Mucosa of rectum (tissue), 2 donors: Measurements from ENCODE around the gene DNASE2.
"Not testable (repeated sequence)": the region's sequence is repeated elsewhere in the genome, so short reads cannot be mapped to it uniquely, and the experiment has no call there.

Experiments used
- H3K27ac ChIP-seq, 2 donors: one replicate each; pipeline ENCODE4 v1.7.0; 2013; ENCODE audit warnings: inconsistent platforms in 2 of 2, low read depth in 2 of 2, low read length in 2 of 2
- H3K27me3 ChIP-seq, 2 donors: one replicate each; pipeline ENCODE4 v1.7.0; 2013; ENCODE audit warnings: low read length in 2 of 2; ENCODE audit not compliant: control insufficient read depth in 2 of 2, insufficient read depth in 2 of 2
- H3K36me3 ChIP-seq, 2 donors: one replicate each; pipeline ENCODE4 v1.7.0; 2013; ENCODE audit warnings: low read length in 2 of 2; ENCODE audit not compliant: control insufficient read depth in 2 of 2, insufficient read depth in 2 of 2
- H3K4me1 ChIP-seq, 2 donors: one replicate each; pipeline ENCODE4 v1.7.0; 2013; ENCODE audit warnings: low read length in 2 of 2, mild to moderate bottlenecking in 1 of 2; ENCODE audit not compliant: control insufficient read depth in 2 of 2, insufficient read depth in 2 of 2
- H3K4me3 ChIP-seq, 2 donors: one replicate each; pipeline ENCODE4 v1.7.0; 2013; ENCODE audit warnings: low read length in 2 of 2
- H3K9ac ChIP-seq, 2 donors: one replicate each; pipeline ENCODE4 v1.7.0; 2013; ENCODE audit warnings: low read length in 2 of 2, low read depth in 1 of 2, mild to moderate bottlenecking in 1 of 2
- H3K9me3 ChIP-seq, 2 donors: one replicate each; pipeline ENCODE4 v1.7.0; 2013; ENCODE audit warnings: low read length in 2 of 2; ENCODE audit not compliant: control insufficient read depth in 2 of 2
- donor health status: healthy.
- donor health status: Normal muscosa, but diverticular disease.

The DNASE2 gene

DNA sequence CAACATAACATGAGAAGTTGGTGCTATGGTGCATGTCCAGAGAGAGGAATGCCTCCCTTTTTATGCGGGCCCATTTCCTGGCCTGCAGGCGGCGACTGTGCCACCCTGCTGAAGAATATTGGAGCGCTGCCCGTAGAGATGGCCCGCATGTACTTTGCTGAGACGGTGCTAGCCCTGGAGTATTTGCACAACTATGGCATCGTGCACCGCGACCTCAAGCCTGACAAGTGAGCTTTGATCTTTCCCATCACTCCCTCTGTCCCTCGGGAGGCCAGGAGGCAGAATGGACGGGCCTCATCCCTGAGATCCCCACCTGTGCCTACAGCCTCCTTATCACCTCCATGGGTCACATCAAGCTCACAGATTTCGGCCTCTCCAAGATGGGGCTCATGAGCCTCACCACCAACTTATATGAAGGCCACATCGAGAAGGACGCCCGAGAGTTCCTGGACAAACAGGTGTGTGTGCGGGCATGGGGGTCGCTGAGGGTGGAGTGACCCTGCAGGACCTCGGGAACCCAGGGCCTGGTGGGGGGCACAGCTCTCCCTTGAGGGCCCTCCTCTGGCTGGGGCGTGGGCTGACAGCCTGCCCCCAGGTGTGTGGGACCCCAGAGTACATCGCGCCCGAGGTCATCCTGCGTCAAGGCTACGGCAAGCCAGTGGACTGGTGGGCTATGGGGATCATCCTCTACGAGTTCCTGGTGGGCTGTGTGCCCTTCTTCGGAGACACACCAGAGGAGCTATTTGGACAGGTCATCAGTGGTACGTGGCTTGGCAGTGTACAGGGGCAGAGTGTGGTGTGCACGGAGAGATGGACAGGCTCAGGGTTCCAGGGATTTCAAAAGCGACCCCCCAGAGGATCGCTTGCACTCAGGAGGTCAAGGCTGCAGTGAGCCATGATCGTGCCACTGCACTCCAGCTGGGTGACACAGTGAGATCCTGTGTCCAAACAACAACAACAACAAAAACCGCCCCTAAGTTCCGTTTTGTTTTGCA is 16.2 kb downstream of the DNASE2 start:
- Histone ChIP-seq H3K4me1 (peaks cover 5 to 8% of the 10 kb centered on the region in 2 donors), H3K4me3 (no peak overlapping the region), H3K9ac (no peak overlapping the region)

DNA sequence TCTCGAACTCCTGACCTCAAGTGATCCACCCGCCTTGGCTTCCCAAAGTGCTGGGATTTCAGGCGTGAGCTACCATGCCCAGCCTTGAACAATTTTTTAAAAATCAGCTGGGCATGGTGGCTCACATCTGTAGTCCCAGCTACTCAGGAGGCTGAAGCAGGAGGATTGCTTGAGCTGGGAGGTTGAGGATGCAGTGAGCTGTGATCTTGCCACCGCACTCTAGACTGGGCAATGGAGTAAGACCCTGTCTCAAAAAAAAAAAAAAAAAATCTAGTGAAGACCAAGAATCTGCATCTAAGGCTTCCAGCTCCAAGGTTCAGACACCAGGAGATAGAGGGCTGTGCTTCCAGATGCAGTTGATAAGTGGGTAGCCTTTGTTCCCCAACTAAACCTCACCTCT is 17.1 kb downstream of the DNASE2 start:
- H3K27ac ChIP-seq, result no peak overlapping the region
- H3K4me1 ChIP-seq, result peaks cover 5 to 8% of the 10 kb centered on the region in 2 donors
- H3K9ac ChIP-seq, result no peak overlapping the region
- no peaks in the 10 kb centered on the region for H3K9me3 ChIP-seq
- no peaks in the 10 kb centered on the region for H3K36me3 ChIP-seq
- peaks cover 0 to 2% of the 10 kb centered on the region in 2 donors for H3K27me3 ChIP-seq
- no peak overlapping the region for H3K4me3 ChIP-seq

More for the DNA sequence above, 16.2 kb downstream of the DNASE2 start:
- H3K36me3 ChIP-seq, result no peaks in the 10 kb centered on the region
- peaks cover 0 to 2% of the 10 kb centered on the region in 2 donors for H3K27me3 ChIP-seq
- H3K27ac ChIP-seq, result no peak overlapping the region
- H3K9me3 ChIP-seq, result no peaks in the 10 kb centered on the region

DNA sequence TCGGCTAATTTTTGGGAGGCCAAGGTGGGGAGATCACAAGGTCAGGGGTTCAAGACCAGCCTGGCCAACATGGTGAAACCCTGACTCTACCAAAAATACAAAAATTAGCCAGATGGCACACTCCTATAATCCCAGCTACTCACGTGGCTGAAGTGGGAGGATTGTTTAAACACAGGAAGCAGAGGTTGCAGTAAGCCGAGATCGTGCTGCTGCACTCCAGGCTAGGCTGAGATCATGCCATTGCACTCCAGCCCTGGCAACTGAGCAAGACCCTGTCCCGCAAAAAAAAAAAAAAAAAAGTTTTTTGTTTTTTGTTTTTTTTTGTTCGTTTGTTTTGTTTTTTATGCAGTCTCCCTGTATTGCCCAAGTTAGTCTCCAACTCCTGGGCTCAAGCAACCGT is 21.7 kb downstream of the DNASE2 start:
- Histone ChIP-seq H3K9me3 (no peaks in the 10 kb centered on the region), H3K4me1 (no peaks in the 10 kb centered on the region), H3K27ac (no peak overlapping the region), H3K27me3 (no peaks in the 10 kb centered on the region), H3K4me3 (no peak overlapping the region), H3K9ac (no peak overlapping the region), H3K36me3 (no peaks in the 10 kb centered on the region)

DNA sequence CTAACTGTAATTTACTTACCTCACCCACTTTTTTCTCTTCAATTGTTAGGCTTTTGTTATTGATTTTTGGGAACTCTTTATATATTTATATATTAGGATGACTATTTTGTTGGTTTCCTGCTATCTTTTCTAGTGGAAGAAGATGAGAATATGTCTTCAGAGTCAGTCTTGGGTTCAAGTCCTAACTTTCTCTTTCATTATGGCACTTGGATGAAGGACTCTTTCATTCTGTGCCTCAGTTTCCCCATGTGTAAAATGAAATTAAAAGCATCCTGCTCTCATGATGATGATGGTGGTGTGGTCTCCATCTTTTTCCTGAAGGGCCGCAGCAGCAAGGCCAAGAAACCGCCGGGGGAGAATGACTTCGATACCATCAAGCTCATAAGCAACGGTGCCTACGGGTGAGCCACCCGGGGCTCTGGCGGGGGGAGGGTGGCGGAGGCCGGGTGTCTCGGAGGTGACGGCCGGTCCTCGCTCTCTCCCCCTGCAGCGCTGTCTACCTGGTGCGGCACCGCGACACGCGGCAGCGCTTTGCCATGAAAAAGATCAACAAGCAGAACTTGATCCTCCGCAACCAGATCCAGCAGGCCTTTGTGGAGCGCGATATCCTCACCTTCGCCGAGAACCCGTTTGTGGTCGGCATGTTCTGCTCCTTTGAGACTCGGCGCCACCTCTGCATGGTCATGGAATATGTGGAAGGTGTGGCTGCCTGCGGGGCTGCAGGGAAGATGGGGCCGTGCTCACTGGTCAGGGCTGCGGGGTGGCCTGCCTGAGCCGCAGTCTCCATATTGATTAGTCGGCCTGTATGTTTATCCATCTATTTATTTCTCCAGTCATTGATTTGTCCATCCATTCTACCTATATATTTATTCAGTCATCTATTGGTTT is 23.0 kb downstream of the DNASE2 start:
- no peaks in the 10 kb centered on the region for H3K4me1 ChIP-seq
- H3K36me3 ChIP-seq, result no peaks in the 10 kb centered on the region
- H3K27ac ChIP-seq, result no peak overlapping the region
- no peaks in the 10 kb centered on the region for H3K27me3 ChIP-seq
- H3K9ac ChIP-seq, result no peak overlapping the region
- H3K9me3 ChIP-seq, result no peaks in the 10 kb centered on the region
- H3K4me3 ChIP-seq, result no peak overlapping the region

DNA sequence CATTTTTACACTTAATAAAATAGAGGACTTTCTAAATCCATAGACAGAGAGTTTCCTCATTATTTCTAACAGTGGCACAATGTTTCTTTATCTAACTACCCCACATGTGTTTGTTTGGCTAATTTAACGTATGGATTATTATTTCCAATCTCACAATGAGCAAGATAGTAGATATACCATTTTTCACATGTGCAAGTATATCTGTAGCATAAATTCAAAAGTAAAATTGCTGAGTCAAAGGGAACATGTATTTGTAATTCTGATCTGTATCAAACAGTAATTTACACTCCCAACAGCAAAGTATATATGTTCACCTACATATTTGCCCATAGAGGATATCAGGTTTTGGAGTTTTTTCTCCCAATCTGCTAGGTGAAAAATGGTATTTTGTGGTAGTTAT is 24.6 kb downstream of the DNASE2 start:
- H3K4me3 ChIP-seq, result no peak overlapping the region
- no peak overlapping the region for H3K27ac ChIP-seq
- H3K27me3 ChIP-seq, result no peaks in the 10 kb centered on the region
- H3K36me3 ChIP-seq, result no peaks in the 10 kb centered on the region
- no peaks in the 10 kb centered on the region for H3K4me1 ChIP-seq
- H3K9ac ChIP-seq, result no peak overlapping the region
- H3K9me3 ChIP-seq, result no peaks in the 10 kb centered on the region

DNA sequence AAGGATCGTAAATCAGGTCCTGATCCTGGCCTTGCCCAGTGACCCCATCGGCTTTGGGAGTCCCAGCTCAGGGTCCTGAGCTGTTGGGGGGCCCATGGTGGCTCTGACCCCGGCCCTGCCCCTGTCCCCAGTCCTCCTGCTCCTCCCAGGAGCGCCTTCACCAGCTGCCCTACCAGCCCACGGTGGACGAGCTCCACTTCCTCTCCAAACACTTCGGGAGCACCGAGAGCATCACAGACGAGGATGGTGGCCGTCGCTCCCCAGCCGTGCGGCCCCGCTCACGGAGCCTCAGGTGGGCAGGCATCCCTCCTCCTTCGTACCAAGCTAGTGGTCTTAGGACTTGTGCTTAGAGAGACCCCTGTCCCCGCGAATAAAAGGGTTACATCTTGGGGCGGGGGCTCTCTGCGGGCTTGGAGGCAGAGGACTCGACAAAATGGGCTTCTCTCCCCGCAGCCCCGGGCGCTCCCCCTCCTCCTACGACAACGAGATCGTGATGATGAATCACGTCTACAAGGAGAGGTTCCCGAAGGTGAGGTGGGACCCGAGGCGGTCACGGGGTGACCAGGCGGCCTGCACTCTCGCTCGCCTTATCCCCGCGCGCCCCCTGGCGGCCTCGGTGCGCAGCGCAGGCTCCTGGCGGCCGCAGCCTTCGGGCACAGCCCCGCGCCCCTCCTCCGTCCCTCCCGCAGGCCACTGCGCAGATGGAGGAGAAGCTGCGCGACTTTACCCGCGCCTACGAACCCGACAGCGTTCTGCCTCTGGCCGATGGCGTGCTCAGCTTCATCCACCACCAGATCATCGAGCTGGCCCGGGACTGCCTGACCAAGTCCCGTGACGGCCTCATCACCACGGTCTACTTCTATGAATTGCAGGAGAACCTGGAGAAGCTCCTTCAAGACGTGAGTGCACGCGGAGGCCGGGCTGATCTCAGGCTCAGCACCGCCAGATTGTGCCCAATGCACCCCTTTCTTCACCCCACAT is 33.8 kb downstream of the DNASE2 start:
- Histone ChIP-seq H3K4me1 (peaks cover 0 to 3% of the 10 kb centered on the region in 2 donors), H3K4me3 (peak overlapping the region in 1 of 2 donors; percentile 41), H3K9ac (no peak overlapping the region), H3K27me3 (peaks cover 18 to 22% of the 10 kb centered on the region in 2 donors), H3K9me3 (no peaks in the 10 kb centered on the region), H3K36me3 (no peaks in the 10 kb centered on the region), H3K27ac (no peak overlapping the region)

DNA sequence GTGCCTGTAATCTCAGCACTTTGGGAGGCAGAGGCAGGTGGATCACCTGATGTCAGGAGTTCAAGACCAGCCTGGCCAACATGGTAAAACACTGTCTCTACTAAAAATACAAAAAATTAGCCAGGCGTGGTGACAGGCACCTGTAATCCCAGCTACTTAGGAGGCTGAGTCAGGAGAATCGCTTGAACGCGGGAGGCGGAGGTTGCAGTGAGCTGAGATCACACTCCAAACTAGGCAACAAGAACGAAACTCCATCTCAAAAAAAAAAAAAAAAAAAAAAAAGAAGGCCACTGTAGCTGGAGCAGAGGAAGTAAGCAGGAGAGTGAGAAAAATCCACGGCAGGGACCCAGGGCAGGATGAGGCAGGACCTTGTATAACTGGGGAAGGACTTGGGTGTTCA is 34.6 kb downstream of the DNASE2 start:
- not testable (repeated sequence) for H3K9ac ChIP-seq, H3K4me3 ChIP-seq, H3K36me3 ChIP-seq, H3K9me3 ChIP-seq, H3K27ac ChIP-seq, H3K4me1 ChIP-seq
- peaks cover 23 to 26% of the 10 kb centered on the region in 2 donors for H3K27me3 ChIP-seq

DNA sequence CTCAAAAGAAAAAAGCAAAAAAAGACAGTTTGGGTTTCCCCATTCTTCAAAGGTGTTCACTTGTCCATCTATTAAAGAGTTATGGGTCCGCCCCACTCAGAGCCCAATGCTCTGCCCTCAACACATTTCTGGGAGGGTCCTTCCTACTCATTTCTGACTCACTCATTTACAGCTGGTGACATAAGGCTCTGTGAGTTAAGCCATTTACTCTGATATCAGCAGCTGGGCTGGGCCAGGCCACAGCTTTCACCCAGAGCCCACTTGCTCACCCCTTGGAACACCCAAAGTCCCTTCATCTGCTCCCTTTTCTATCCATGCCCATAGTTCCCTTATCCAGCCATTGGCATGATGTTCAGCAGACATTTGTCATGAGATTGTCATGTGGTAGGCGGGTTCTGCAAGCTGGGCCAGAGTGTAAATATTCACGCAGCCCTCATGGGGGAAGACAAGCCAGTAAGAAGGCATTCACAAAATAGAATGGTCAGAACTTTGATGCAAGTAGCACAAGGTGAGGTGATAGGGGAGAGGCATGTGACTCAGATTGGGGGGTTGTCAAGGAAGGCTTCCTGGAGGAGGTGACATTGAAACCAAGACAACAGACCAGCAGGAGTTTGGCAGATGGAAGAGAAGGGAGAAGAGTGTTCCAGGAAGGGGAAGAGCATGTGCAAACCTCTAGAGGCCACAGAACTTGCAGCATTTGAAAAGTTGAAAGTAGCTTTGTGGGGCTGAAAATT is 37.1 kb downstream of the DNASE2 start:
- Histone ChIP-seq H3K36me3 (no peaks in the 10 kb centered on the region), H3K27me3 (peaks cover 41 to 49% of the 10 kb centered on the region in 2 donors), H3K4me3 (no peak overlapping the region), H3K9ac (no peak overlapping the region), H3K9me3 (no peaks in the 10 kb centered on the region), H3K4me1 (peaks cover 4 to 7% of the 10 kb centered on the region in 2 donors), H3K27ac (no peak overlapping the region)

DNA sequence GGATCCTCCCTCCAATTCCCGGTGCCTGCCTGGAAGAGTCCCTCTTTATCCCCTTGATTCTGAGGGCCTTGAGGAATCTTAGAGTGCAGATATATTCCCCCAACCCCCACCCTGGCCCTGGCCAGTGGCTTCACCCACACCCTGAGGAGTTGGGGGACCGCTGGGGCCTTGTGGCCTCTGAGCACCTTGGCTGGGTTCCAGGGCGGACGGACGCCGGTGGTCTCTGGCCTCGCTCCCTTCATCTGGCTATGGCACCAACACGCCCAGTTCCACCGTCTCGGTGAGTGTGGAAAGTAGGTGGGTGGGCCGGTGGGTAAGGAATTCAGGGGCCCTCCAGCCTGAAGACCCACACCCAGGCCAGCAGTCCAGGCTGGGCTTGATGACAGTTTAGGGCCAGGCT is 37.9 kb downstream of the DNASE2 start:
- Histone ChIP-seq H3K9me3 (no peaks in the 10 kb centered on the region), H3K36me3 (no peaks in the 10 kb centered on the region), H3K27ac (no peak overlapping the region), H3K9ac (no peak overlapping the region), H3K27me3 (peaks cover 47 to 52% of the 10 kb centered on the region in 2 donors), H3K4me1 (peaks cover 6 to 7% of the 10 kb centered on the region in 2 donors), H3K4me3 (no peak overlapping the region)
